PC-9 (cell line): ENCODE results near the gene KIAA1217. TPM values are rescaled to one million over a fixed set of nuclear protein-coding genes. Genes with fewer than 3 reads are reported as not detected.

ENCODE experiments used
- BruUV-seq: library from RNA; stranded (reverse); fragments of 400-500 nt; replicated peaks from 2 replicates; lab custom pipeline; 2021; lab: Mats Ljungman, UMichigan
- CTCF ChIA-PET: fragments of 300-600 bp; sonication (Branson Sonifier 250); formaldehyde crosslinking; loops from one replicate; lab custom pipeline; 2022; ENCODE audit warnings: antibody characterized with exemption; lab: Charles Lee
- POLR2A ChIA-PET: fragments of 300-600 bp; sonication (Branson Sonifier 250); formaldehyde crosslinking; loops from one replicate; lab custom pipeline; 2022; ENCODE audit warnings: antibody characterized with exemption; ENCODE audit not compliant: unreplicated experiment; lab: Charles Lee
- DNase-seq, 2 experiments: peaks; one replicate each; pipeline versions ENCODE4 v3.0.0 to v3.0.0-alpha.2; 2015 to 2022; ENCODE audit warnings: mixed read lengths in 1 of 2
- H2AFZ ChIP-seq: fragments of 200-600 bp; sonication (generic); 2 replicates; pipeline ENCODE4 v1.8.1; 2017; ENCODE audit warnings: antibody characterized with exemption
- H3F3A ChIP-seq: fragments of 200-600 bp; sonication (generic); 2 replicates; pipeline ENCODE4 v1.8.1; 2017; ENCODE audit warnings: antibody characterized with exemption, mild to moderate bottlenecking, low read depth; ENCODE audit not compliant: insufficient read depth
- H3K27ac ChIP-seq: fragments of 200-600 bp; sonication (generic); 2 replicates; pipeline ENCODE4 v1.6.1; 2016; ENCODE audit warnings: mixed run types
- H3K27me3 ChIP-seq: fragments of 200-600 bp; sonication (generic); 2 replicates; pipeline ENCODE4 v1.6.1; 2016; ENCODE audit warnings: low read depth, mixed run types; ENCODE audit not compliant: insufficient read depth
- H3K36me3 ChIP-seq: fragments of 200-600 bp; sonication (generic); 2 replicates; pipeline ENCODE4 v1.6.1; 2016; ENCODE audit warnings: low read depth, mixed run types
- H3K4me1 ChIP-seq: fragments of 200-600 bp; sonication (generic); replicated peaks from 2 replicates; pipeline ENCODE4 v1.6.1; 2016; ENCODE audit warnings: mixed run types; ENCODE audit not compliant: insufficient read depth
- H3K4me2 ChIP-seq: fragments of 200-600 bp; sonication (generic); 2 replicates; pipeline ENCODE4 v1.6.1; 2017; ENCODE audit warnings: mixed run types
- H3K4me3 ChIP-seq: fragments of 200-600 bp; sonication (generic); 2 replicates; pipeline ENCODE4 v1.6.1; 2016; ENCODE audit warnings: mixed run types
- H3K79me2 ChIP-seq: fragments of 200-600 bp; sonication (generic); 2 replicates; pipeline ENCODE4 v1.6.1; 2017; ENCODE audit warnings: low read depth, mixed run types
- H3K9me2 ChIP-seq: fragments of 200-600 bp; sonication (generic); 2 replicates; pipeline ENCODE4 v1.8.1; 2017; ENCODE audit warnings: mild to moderate bottlenecking; ENCODE audit not compliant: insufficient read depth
- H3K9me3 ChIP-seq: fragments of 200-600 bp; sonication (generic); 2 replicates; pipeline ENCODE4 v1.8.1; 2016; ENCODE audit warnings: low read depth; ENCODE audit not compliant: insufficient read depth
- H4K20me1 ChIP-seq: fragments of 200-600 bp; sonication (generic); 2 replicates; pipeline ENCODE4 v1.8.1; 2017; ENCODE audit not compliant: insufficient read depth
- EZH2 ChIP-seq: fragments of 200-600 bp; sonication (generic); IDR thresholded peaks from 2 replicates; pipeline ENCODE4 v1.8.0; 2017; ENCODE audit warnings: antibody characterized with exemption, low read depth
- intact Hi-C: fragments of 100-400 bp; cut with micrococcal nuclease; formaldehyde crosslinking; loops from one replicate; pipeline ENCODE4 v1.10.0; 2022; ENCODE audit not compliant: unreplicated experiment
- total RNA-seq: library from RNA; stranded (reverse); gene quantifications from 2 replicates; pipeline ENCODE4 v1.2.3, GENCODE V29; 2021
- TF ChIP-seq, protein P1 (sequence below): fragments of 200-600 bp; sonication (generic); conservative IDR thresholded peaks from 2 replicates; pipeline ENCODE4 v1.6.1; 2017; ENCODE audit warnings: mixed run types, antibody characterized with exemption, mild to moderate bottlenecking, moderate library complexity

Gene KIAA1217
- total RNA-seq, 1 experiment from 2014 or later: 41.1 TPM

DNA sequence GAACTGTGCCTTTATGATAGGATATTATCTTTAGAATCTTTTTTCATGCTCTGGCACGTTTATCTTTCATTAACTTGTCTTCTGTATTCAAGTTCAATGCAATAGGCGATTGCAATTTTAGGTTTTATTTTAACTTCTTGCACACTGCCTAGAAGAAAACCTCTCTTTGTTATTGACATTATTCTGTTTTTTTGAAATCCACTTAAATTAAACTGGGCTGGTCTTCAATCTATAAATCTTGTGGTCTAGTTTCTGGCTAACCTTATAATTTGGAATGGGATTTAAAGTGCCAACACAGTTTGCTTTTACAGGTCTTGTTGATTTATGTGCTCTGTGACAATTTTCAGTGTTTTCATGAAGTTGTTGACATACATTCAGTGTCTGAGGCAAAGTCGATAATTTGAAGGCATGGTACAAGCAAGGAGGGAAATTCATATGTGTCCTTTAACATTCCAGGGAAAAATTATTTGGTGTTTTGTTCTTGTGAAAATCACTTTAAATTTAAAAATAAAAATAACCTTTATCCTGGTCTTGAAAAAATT lies 240.9 kb downstream of the KIAA1217 start:
- Histone ChIP-seq H3K9me3 (no peaks in the 10 kb centered on the region), H3K79me2 (no peaks in the 10 kb centered on the region), H3K36me3 (no peaks in the 10 kb centered on the region), H3K9me2 (no peaks in the 10 kb centered on the region), H3F3A (no peaks in the 10 kb centered on the region), H3K4me1 (peaks cover 7% of the 10 kb centered on the region; the same call in 1 of the 2 replicates), H3K4me3 (no peak overlapping the region), H3K27me3 (no peaks in the 10 kb centered on the region), H2AFZ (no peak overlapping the region), H3K4me2 (no peak overlapping the region), H3K27ac (no peak overlapping the region), H4K20me1 (no peaks in the 10 kb centered on the region)
- TF ChIP-seq, protein P1, sequence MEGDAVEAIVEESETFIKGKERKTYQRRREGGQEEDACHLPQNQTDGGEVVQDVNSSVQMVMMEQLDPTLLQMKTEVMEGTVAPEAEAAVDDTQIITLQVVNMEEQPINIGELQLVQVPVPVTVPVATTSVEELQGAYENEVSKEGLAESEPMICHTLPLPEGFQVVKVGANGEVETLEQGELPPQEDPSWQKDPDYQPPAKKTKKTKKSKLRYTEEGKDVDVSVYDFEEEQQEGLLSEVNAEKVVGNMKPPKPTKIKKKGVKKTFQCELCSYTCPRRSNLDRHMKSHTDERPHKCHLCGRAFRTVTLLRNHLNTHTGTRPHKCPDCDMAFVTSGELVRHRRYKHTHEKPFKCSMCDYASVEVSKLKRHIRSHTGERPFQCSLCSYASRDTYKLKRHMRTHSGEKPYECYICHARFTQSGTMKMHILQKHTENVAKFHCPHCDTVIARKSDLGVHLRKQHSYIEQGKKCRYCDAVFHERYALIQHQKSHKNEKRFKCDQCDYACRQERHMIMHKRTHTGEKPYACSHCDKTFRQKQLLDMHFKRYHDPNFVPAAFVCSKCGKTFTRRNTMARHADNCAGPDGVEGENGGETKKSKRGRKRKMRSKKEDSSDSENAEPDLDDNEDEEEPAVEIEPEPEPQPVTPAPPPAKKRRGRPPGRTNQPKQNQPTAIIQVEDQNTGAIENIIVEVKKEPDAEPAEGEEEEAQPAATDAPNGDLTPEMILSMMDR: no peak
- no peak for TF ChIP-seq EZH2
- BruUV-seq: no TSS peak
- intact Hi-C loops: no loop called here
- ChIA-PET CTCF (no interaction called here), POLR2A (no interaction called here)
- DNase-seq: no peak

DNA sequence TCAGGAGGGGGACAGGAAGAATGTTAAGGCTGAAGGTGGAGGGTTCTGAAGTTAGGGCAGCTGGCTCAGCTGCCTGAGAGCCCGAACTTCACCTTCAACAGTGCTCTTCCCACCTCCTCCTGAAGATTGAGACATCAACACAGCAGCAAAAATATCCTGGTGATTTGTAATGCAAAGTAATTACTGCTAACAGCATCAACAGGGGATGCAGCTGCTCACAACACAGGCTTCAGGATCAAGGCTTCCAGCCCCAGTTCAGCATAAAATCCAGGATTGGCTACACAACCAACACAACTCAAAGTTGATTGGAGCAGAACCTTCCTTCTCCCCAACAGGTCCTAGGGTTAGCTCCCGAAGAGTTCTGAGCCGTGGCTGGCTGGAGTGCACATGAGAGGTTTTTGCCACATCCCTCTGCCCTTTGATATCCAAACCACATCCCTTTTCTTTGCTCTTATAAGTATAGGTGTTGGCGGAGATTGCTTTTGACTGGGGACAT lies 242.4 kb downstream of the KIAA1217 start:
- ChIA-PET CTCF (no interaction called here), POLR2A (no interaction called here)
- H3K9me2 ChIP-seq: no peaks in the 10 kb centered on the region
- no peaks in the 10 kb centered on the region for H3K9me3 ChIP-seq
- BruUV-seq: no TSS peak
- no peak overlapping the region for H3K27ac ChIP-seq
- H3K79me2 ChIP-seq: no peaks in the 10 kb centered on the region
- no peaks in the 10 kb centered on the region for H3F3A ChIP-seq
- intact Hi-C loops: no loop called here
- H2AFZ ChIP-seq: no peak overlapping the region
- TF ChIP-seq, protein P1: no peak
- no peak for TF ChIP-seq EZH2
- peaks cover 6% of the 10 kb centered on the region; the same call in 1 of the 2 replicates for H3K4me1 ChIP-seq
- no peaks in the 10 kb centered on the region for H4K20me1 ChIP-seq
- no peaks in the 10 kb centered on the region for H3K27me3 ChIP-seq
- H3K36me3 ChIP-seq: no peaks in the 10 kb centered on the region
- no peak for DNase-seq
- H3K4me2 ChIP-seq: no peak overlapping the region
- H3K4me3 ChIP-seq: no peak overlapping the region

DNA sequence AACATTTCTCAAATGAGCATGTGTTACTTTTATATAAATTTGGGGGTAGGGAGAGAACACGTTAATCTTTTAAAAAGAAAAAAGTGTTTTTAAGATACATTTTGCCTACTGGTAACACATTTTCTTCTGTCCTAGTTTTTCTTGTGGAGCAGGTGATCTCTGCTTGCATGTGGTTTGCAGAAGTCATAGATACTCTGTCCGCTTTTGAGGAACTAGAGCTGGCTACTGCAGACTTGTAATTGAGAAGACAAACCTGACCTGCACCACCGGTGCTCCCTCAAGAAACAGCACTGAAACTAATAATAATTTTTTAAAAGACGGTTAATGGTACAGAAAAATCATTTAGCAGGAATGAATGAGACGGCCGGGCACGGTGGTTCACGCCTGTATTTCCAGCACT lies 243.1 kb downstream of the KIAA1217 start:
- Histone ChIP-seq H2AFZ (no peak overlapping the region), H3K4me2 (no peak overlapping the region), H3K4me3 (no peak overlapping the region), H3F3A (peaks cover under 1% of the 10 kb centered on the region; the same call in 1 of the 2 replicates), H3K9me2 (no peaks in the 10 kb centered on the region), H3K27ac (no peak overlapping the region), H3K36me3 (no peaks in the 10 kb centered on the region), H3K9me3 (no peaks in the 10 kb centered on the region), H3K4me1 (peaks cover 1% of the 10 kb centered on the region), H4K20me1 (no peaks in the 10 kb centered on the region), H3K27me3 (no peaks in the 10 kb centered on the region), H3K79me2 (no peaks in the 10 kb centered on the region)
- intact Hi-C loops: no loop called here
- BruUV-seq: no TSS peak
- DNase-seq: no peak
- POLR2A ChIA-PET: no interaction called here
- TF ChIP-seq EZH2: no peak
- TF ChIP-seq, protein P1: no peak
- CTCF ChIA-PET: no interaction called here
